Astrocyte of the cerebellum (primary cell): ENCODE data around the gene DYNC1I1.

Source experiments
- DNase-seq: peaks from one replicate; pipeline ENCODE4 v3.0.0-alpha.2; 2011; ENCODE audit warnings: low read depth
- H3K4me3 ChIP-seq: 2 replicates; pipeline ENCODE4 v1.5.1; 2011; ENCODE audit warnings: mild to moderate bottlenecking, low read depth, low read length, moderate library complexity
- in situ Hi-C: cut with HindIII; loops from 2 replicates; pipeline ENCODE4 v1.10.0; 2017; ENCODE audit warnings: low sequenced_read_pairs
- TF ChIP-seq, protein P1 (sequence below): IDR thresholded peaks from 2 replicates; pipeline ENCODE4 v1.5.1; 2012; ENCODE audit warnings: low read length, low read depth, moderate library complexity, mild to moderate bottlenecking; ENCODE audit errors: missing control alignments

Gene DYNC1I1

DNA sequence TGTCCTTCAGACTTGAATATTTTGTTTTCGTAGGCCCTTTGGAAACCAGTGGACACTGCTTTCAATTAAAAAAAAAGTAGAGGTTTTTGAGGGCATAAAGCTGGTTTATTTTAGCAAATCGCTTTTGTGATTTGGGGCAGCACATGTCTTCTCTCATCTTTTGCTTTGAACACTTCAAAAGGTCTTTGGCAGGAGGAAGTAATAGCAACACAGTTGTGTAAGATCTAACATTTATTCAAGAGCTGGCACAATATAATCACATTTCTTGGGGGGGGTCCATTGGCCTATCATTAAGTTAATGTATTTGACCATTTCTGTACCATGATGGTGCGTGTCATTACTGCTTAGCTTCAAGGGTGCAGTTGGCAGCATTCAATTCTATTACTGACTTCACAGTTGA, 42.4 kb downstream of the DYNC1I1 start:
- DNase-seq: no peak
- TF ChIP-seq, protein P1, sequence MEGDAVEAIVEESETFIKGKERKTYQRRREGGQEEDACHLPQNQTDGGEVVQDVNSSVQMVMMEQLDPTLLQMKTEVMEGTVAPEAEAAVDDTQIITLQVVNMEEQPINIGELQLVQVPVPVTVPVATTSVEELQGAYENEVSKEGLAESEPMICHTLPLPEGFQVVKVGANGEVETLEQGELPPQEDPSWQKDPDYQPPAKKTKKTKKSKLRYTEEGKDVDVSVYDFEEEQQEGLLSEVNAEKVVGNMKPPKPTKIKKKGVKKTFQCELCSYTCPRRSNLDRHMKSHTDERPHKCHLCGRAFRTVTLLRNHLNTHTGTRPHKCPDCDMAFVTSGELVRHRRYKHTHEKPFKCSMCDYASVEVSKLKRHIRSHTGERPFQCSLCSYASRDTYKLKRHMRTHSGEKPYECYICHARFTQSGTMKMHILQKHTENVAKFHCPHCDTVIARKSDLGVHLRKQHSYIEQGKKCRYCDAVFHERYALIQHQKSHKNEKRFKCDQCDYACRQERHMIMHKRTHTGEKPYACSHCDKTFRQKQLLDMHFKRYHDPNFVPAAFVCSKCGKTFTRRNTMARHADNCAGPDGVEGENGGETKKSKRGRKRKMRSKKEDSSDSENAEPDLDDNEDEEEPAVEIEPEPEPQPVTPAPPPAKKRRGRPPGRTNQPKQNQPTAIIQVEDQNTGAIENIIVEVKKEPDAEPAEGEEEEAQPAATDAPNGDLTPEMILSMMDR: no peak
- H3K4me3 ChIP-seq: no peak overlapping the region
- in situ Hi-C loops: no loop called here

- no peak overlapping the region for H3K4me3 ChIP-seq
- TF ChIP-seq, protein P1: no peak
- no peak for DNase-seq
- in situ Hi-C loops: no loop called here
These were observed 45.7 kb downstream of the DYNC1I1 start for GRCh38 chr7:95817866-95818640.

GRCh38 chr7:95820778-95821177, 48.4 kb downstream of the DYNC1I1 start:
- in situ Hi-C loops: no loop called here
- H3K4me3 ChIP-seq: no peak overlapping the region
- no peak for DNase-seq
- TF ChIP-seq, protein P1: no peak

- in situ Hi-C loops: no loop called here
- TF ChIP-seq, protein P1: no peak
- DNase-seq: no peak
- H3K4me3 ChIP-seq: no peak overlapping the region
These were observed 50.4 kb downstream of the DYNC1I1 start for GRCh38 chr7:95822717-95823116.

- DNase-seq: no peak
- in situ Hi-C loops: no loop called here
- H3K4me3 ChIP-seq: no peak overlapping the region
- TF ChIP-seq, protein P1: no peak
These were observed 52.3 kb downstream of the DYNC1I1 start for GRCh38 chr7:95824616-95825015.

DNA sequence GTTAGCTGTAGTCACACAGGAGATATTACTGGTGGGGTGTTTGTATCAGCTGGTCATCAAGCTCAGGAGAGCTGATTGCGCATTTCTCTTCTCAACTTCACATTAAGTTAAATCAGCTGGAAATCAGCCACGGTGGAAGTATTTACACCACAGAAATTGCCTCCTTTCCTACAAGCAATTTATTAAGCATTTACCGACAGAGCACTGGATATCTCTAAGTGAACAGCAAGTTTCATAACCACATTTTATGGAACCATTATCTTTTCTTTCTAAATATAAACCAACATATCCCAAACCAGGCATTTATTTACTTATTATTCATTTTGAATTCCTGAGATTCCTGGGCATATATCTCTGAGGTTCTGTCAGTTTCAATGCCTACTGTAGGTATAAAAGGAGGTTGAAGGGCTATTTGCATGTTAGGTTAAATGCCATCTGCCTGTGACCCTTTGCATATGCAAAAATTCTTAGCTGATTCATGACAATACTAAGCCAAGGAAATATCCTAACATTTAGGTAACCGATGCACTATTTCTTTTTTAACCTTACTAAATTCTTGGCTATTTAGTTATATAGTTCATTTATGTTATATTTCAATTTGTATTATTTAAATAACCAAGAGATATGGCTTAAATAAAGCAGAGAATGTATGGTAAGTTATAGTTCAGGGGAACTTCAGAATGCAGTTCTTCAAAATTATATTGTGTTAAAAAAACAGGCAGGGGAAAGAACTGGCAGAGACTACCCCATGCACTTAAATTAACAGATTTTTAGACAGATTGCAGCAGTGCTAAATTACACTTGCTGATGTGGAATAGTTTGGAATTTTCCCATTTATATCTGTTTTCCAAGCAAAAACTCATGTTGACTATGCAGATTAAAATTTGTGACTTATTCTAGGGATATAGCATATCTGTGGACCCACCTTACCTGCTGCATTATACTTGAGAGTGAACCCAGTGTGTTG, 56.8 kb downstream of the DYNC1I1 start:
- no peak for DNase-seq
- TF ChIP-seq, protein P1: no peak
- H3K4me3 ChIP-seq: no peak overlapping the region
- in situ Hi-C loops: no loop called here
